GM12872 (cell line): ENCODE data around the gene PRCP.

Experiments used
- TF ChIP-seq, protein P1 (sequence below): IDR thresholded peaks from 3 replicates; pipeline ENCODE4 v1.5.1; 2011; ENCODE audit warnings: low read depth, mild to moderate bottlenecking, low read length, moderate library complexity; ENCODE audit not compliant: insufficient read depth

PRCP gene

DNA sequence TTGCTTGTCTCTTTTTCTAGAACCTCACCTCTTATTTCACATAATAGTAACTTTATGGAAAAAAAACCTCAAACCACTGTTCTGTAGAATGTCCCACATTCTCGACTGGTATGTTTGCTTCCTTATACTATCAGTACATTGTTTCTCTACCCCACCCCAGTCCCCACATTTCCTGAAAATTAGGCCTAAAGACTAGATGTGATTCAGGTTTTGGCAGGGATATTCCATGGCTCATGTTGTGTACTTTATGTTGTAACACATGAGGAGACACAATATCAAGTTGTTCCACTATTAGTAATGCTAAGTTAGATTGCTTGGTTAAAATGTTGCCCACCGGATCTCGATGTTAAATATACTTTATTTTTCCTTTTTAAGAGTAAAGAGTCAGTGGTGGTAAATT, 36.0 kb upstream of the PRCP start:
- TF ChIP-seq, protein P1, sequence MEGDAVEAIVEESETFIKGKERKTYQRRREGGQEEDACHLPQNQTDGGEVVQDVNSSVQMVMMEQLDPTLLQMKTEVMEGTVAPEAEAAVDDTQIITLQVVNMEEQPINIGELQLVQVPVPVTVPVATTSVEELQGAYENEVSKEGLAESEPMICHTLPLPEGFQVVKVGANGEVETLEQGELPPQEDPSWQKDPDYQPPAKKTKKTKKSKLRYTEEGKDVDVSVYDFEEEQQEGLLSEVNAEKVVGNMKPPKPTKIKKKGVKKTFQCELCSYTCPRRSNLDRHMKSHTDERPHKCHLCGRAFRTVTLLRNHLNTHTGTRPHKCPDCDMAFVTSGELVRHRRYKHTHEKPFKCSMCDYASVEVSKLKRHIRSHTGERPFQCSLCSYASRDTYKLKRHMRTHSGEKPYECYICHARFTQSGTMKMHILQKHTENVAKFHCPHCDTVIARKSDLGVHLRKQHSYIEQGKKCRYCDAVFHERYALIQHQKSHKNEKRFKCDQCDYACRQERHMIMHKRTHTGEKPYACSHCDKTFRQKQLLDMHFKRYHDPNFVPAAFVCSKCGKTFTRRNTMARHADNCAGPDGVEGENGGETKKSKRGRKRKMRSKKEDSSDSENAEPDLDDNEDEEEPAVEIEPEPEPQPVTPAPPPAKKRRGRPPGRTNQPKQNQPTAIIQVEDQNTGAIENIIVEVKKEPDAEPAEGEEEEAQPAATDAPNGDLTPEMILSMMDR, result no peak

DNA sequence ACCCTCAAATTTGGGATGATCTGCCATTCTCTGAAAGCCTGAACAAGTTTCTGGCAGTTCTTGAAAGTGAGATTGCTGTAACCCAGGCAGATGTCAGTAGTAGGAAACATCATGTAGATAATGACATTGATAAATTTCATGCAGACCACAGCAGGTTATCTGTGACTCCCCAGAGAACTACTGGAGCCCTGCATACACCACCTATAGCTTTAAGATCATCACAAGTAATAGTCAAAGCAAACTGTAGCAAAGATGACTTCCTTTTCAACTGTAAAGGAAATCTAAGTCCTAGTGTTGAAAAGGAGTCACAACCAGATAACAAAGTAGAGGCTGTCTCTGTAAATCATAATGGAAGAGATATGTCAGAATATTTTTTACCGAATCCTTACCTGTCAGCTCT, 32.3 kb upstream of the PRCP start:
- TF ChIP-seq, protein P1, result no peak

DNA sequence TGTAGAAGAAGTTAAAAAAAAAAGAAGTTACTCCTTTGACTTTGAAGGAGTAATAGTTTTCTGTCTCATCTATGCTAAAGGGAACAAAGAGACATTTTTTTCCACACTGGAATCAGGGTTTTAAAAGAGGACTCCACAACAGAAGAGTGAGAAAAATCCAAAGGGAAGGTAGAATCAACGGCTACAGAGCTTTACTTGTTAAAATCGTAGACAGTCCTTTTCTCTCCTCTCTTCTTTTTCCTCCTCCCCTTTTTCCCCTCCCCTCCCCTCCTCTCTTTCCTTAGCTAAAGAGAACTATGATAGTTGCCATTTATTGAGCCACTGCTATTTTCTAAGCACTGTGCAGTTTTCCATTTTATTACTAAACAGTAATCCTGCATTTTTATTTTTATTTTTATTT, 30.5 kb upstream of the PRCP start:
- TF ChIP-seq, protein P1, result no peak

DNA sequence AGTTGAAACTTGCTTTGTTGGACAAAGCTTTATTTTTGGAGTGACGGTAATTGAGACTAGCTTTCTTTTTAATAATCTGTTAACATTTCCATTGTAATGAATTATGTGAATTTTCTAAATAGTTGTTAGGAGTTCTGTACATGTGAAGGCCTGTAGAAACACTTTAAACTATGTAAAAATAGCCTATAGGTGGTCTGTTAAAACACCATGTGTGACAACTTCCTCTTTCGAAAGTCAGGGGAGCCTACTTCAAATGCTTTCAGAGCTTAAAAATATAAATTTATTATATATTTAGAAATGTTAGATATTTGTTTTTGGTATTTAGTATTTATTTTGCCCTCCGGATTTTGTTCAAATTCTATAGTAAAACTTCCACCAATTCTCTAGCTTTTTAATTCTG, 30.0 kb upstream of the PRCP start:
- TF ChIP-seq, protein P1, result no peak

DNA sequence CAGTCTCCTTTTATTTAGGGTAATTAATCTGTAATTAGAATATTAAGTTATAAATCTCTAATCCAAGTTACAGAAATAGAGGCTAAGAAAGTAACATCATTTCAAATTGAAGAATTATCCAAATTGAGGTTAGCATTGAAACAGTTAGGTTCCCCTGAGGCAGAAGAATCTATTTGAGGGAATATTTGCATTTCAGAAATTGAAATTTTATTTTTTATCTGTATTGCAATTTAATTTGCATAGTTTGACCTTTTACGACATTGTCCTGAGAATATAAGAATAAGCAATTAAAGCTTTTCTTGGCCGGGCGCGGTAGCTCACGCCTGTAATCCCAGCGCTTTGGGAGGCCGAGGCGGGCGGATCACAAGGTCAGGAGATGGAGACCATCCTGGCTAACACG, 28.9 kb upstream of the PRCP start:
- TF ChIP-seq, protein P1, result no peak

DNA sequence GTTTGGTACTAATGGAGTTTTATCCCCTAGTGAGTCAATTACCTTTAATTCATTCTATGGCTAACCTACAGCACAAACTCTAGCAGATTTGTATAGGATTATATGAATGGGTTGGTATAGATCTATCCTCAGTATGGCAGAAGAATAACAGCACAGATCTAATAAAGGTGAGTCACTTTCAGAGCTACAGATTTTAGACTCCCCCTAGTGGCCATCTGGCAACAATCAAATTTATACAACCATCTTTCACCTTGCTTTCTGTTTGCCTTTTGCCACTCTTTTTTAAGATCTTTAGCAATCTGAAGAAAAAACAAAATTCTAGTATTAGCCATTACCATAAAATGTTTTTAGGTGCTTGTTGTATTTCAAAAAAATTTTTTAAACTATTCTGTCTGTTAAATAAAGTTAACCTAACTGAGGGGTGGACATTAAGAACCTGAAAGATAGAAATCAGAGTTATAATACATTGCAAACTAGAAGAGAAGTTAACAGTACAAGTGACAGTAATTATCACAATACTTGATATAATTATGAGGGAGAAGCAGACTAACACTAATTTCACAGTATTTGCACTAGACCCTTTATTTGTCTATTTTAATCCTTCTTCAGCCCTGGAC, 27.1 kb upstream of the PRCP start:
- TF ChIP-seq, protein P1, result peak; percentile 76

DNA sequence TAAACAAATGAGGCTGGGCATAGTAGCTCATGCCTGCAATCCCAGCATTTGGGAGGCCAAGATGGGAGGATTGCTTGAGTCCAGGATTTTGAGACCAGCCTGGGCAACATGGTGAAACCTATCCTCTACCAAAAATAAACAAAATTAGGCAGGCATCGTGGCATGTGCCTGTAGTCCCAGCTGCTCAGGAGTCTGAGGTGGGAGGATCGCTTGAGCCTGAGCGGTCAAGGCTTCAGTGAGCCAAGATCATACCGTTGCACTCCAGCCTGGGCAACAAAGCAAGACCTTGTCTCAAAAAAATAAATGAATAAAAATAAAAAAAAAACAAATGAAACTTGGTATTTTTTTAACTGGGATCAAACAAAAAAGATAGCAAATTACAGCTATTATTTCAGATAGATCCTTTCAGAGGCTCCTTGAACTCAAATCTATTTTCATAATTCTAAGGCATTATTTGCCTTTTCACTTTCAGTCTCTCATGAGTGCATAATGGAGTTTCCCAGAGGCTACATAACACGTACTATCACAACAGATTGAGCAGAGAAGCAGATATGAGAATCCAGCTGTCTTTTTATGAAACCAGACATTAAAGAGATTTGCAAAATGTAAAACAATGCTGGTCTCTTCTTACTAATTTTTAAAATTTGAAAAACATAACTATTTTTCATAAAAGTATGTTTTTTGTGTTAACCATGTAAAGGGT, 24.4 kb upstream of the PRCP start:
- TF ChIP-seq, protein P1, result no peak
